Measurements from ENCODE around the gene COMMD8.

The COMMD8 gene

GRCh38 chr4:47463235-47463956 lies at the start of gene COMMD8:
COMMD8 (minus strand) TSS chr4:47463702; CDS start chr4:47463651, 51 bp downstream.
- TF ChIP-seq CTCF (IDR thresholded peaks at IDR 0.05), result peak; percentile 18
- H3K27ac ChIP-seq, result peak within 1 kb of the TSS; percentile 78 to 87
- peak; percentile 97 for DNase-seq (ENCODE audit: low spot score)
- peak within 1 kb of the TSS; percentile 85 for H3K4me3 ChIP-seq

GRCh38 chr4:47510506-47511143 lies 47.1 kb upstream of the COMMD8 start:
- Histone ChIP-seq H3K4me3 (peak overlapping the region; percentile 18), H3K27ac (peak overlapping the region; percentile 25 to 73)
- DNase-seq (ENCODE audit: low spot score), result no peak
- TF ChIP-seq CTCF (IDR thresholded peaks at IDR 0.05), result no peak

GRCh38 chr4:47505666-47506065 lies 42.2 kb upstream of the COMMD8 start:
- no peak overlapping the region for H3K4me3 ChIP-seq
- TF ChIP-seq CTCF (IDR thresholded peaks at IDR 0.05), result no peak
- H3K27ac ChIP-seq, result no peak overlapping the region
- no peak for DNase-seq (ENCODE audit: low spot score)

GRCh38 chr4:47505147-47505546 lies 41.6 kb upstream of the COMMD8 start:
- DNase-seq (ENCODE audit: low spot score), result no peak

GRCh38 chr4:47500776-47501175 lies 37.3 kb upstream of the COMMD8 start:
- no peak for DNase-seq (ENCODE audit: low spot score)
- H3K27ac ChIP-seq, result peak overlapping the region in 1 of 2 donors; percentile 12

More at GRCh38 chr4:47505147-47505546, 41.6 kb upstream of the COMMD8 start:
- Histone ChIP-seq H3K27ac (no peak overlapping the region), H3K4me3 (no peak overlapping the region)
- TF ChIP-seq CTCF (IDR thresholded peaks at IDR 0.05), result no peak

GRCh38 chr4:47499700-47500099 lies 36.2 kb upstream of the COMMD8 start:
- TF ChIP-seq CTCF (IDR thresholded peaks at IDR 0.05), result no peak
- no peak overlapping the region for H3K4me3 ChIP-seq
- H3K27ac ChIP-seq, result peak overlapping the region; percentile 46 to 73
- DNase-seq (ENCODE audit: low spot score), result no peak

More at GRCh38 chr4:47500776-47501175, 37.3 kb upstream of the COMMD8 start:
- no peak overlapping the region for H3K4me3 ChIP-seq
- no peak for TF ChIP-seq CTCF (IDR thresholded peaks at IDR 0.05)

GRCh38 chr4:47498899-47499298 lies 35.4 kb upstream of the COMMD8 start:
- peak overlapping the region; percentile 2 for H3K4me3 ChIP-seq
- H3K27ac ChIP-seq, result peak overlapping the region; percentile 46 to 73
- no peak for TF ChIP-seq CTCF (IDR thresholded peaks at IDR 0.05)
- DNase-seq (ENCODE audit: low spot score), result no peak
